ENCODE measurements around the gene INSM1.

- TF ChIP-seq CTCF (conservative IDR thresholded peaks at IDR 0.05 in 1 of 2, IDR thresholded peaks at IDR 0.05 in 1 of 2; ENCODE audit: extremely low read depth in 1 of 2, insufficient read depth in 1 of 2, low read depth in 1 of 2, low read length in 2 of 2) (no peak), EZH2 (IDR thresholded peaks at IDR 0.05; ENCODE audit: borderline replicate concordance, low read length) (no peak)
These were observed 40.2 kb upstream of the INSM1 start for GRCh38 chr20:20327746-20328145.
